Neuronal stem cell (in vitro differentiated cells): Measurements from ENCODE around the gene SLC1A3.

Source experiments
- DNase-seq: peaks from one replicate; pipeline ENCODE4 v3.0.0-alpha.2; 2013; ENCODE audit warnings: low spot score
- H2AFZ ChIP-seq: one replicate; pipeline ENCODE4 v1.6.1; 2013; ENCODE audit warnings: mild to moderate bottlenecking, low read length, inconsistent platforms
- H2AK5ac ChIP-seq: 2 replicates; pipeline ENCODE4 v1.6.1; 2013; ENCODE audit warnings: low read depth, mild to moderate bottlenecking, inconsistent platforms, low read length, moderate library complexity, mixed read lengths
- H2BK120ac ChIP-seq: 2 replicates; pipeline ENCODE4 v1.6.1; 2013; ENCODE audit warnings: low read depth, mild to moderate bottlenecking, inconsistent platforms, low read length, moderate library complexity, mixed read lengths
- H2BK12ac ChIP-seq: one replicate; pipeline ENCODE4 v1.6.1; 2013; ENCODE audit warnings: low read length, inconsistent platforms
- H2BK15ac ChIP-seq: 2 replicates; pipeline ENCODE4 v1.6.1; 2013; ENCODE audit warnings: mild to moderate bottlenecking, low read length, inconsistent platforms, mixed read lengths
- H2BK5ac ChIP-seq: one replicate; pipeline ENCODE4 v1.6.1; 2013; ENCODE audit warnings: inconsistent platforms, mild to moderate bottlenecking, low read length, moderate library complexity
- H3K14ac ChIP-seq: one replicate; pipeline ENCODE4 v1.6.1; 2013; ENCODE audit warnings: low read length, inconsistent platforms
- H3K18ac ChIP-seq: 2 replicates; pipeline ENCODE4 v1.6.1; 2013; ENCODE audit warnings: low read length, inconsistent platforms
- H3K23ac ChIP-seq: 2 replicates; pipeline ENCODE4 v1.6.1; 2013; ENCODE audit warnings: low read depth, mild to moderate bottlenecking, mixed read lengths, low read length, inconsistent platforms; ENCODE audit not compliant: poor library complexity
- H3K27ac ChIP-seq: replicated peaks from 3 replicates; pipeline ENCODE4 v1.5.1; 2013; ENCODE audit warnings: low read length, inconsistent platforms
- H3K27me3 ChIP-seq, 3 experiments: 2 replicates each; pipeline ENCODE4 v1.6.1; 2013; ENCODE audit warnings: low read length in 3 of 3, mild to moderate bottlenecking in 2 of 3, inconsistent platforms in 1 of 3, low read depth in 1 of 3, mixed read lengths in 1 of 3, moderate library complexity in 1 of 3; ENCODE audit not compliant: control insufficient read depth in 3 of 3, insufficient read depth in 3 of 3
- H3K36me3 ChIP-seq, 2 donors: replicated peaks in 1 of 2; 2 replicates each; pipeline ENCODE4 v1.6.1; 2013; ENCODE audit warnings: low read length in 2 of 2; ENCODE audit not compliant: control insufficient read depth in 2 of 2, insufficient read depth in 2 of 2
- H3K4ac ChIP-seq: 2 replicates; pipeline ENCODE4 v1.6.1; 2013; ENCODE audit warnings: inconsistent platforms, mild to moderate bottlenecking, low read length, moderate library complexity
- H3K4me1 ChIP-seq, 2 donors: 1 replicate in 1 of 2; 2 replicates in 1 of 2; pipeline ENCODE4 v1.6.1; 2013; ENCODE audit warnings: low read length in 2 of 2, low read depth in 1 of 2; ENCODE audit not compliant: control insufficient read depth in 2 of 2, insufficient read depth in 1 of 2
- H3K4me2 ChIP-seq: one replicate; pipeline ENCODE4 v1.6.1; 2013; ENCODE audit warnings: mild to moderate bottlenecking, low read length, inconsistent platforms; ENCODE audit not compliant: insufficient read depth, poor library complexity, severe bottlenecking
- H3K4me3 ChIP-seq, 2 donors: 2 replicates each; pipeline ENCODE4 v1.5.1; 2013; ENCODE audit warnings: low read length in 2 of 2, mild to moderate bottlenecking in 2 of 2, inconsistent platforms in 1 of 2, moderate library complexity in 1 of 2
- H3K79me1 ChIP-seq: one replicate; pipeline ENCODE4 v1.6.1; 2013; ENCODE audit warnings: low read depth, mild to moderate bottlenecking, inconsistent platforms, low read length, moderate library complexity
- H3K9ac ChIP-seq: one replicate; pipeline ENCODE4 v1.6.1; 2013; ENCODE audit warnings: mild to moderate bottlenecking, low read depth, low read length, inconsistent platforms; ENCODE audit not compliant: poor library complexity
- H3K9me3 ChIP-seq, 2 donors: replicated peaks in 1 of 2; 2 replicates each; pipeline versions ENCODE3 to v1.6.1; 2013; ENCODE audit warnings: low read length in 2 of 2, mild to moderate bottlenecking in 2 of 2, inconsistent platforms in 1 of 2, low read depth in 1 of 2, mixed read lengths in 1 of 2, moderate library complexity in 1 of 2; ENCODE audit not compliant: control insufficient read depth in 2 of 2, insufficient read depth in 1 of 2
- H4K8ac ChIP-seq: one replicate; pipeline ENCODE4 v1.6.1; 2013; ENCODE audit warnings: low read depth, mild to moderate bottlenecking, inconsistent platforms, low read length, moderate library complexity
- H4K91ac ChIP-seq: one replicate; pipeline ENCODE4 v1.6.1; 2013; ENCODE audit warnings: low read length, low read depth, mild to moderate bottlenecking, inconsistent platforms; ENCODE audit not compliant: poor library complexity
- WGBS, 2 donors: extraction: QIAGEN DNeasy Blood & Tissue Kit; methylation state at CpG; one replicate each; pipeline ENCODE4 v1.1.7; 2013; ENCODE audit warnings: missing lambda C conversion rate in 2 of 2, mixed read lengths in 1 of 2; ENCODE audit not compliant: insufficient read length in 2 of 2, insufficient replicate concordance in 1 of 2; ENCODE audit errors: extremely low coverage in 2 of 2; 5-methylcytosine and 5-hydroxymethylcytosine counted together

Gene SLC1A3

DNA sequence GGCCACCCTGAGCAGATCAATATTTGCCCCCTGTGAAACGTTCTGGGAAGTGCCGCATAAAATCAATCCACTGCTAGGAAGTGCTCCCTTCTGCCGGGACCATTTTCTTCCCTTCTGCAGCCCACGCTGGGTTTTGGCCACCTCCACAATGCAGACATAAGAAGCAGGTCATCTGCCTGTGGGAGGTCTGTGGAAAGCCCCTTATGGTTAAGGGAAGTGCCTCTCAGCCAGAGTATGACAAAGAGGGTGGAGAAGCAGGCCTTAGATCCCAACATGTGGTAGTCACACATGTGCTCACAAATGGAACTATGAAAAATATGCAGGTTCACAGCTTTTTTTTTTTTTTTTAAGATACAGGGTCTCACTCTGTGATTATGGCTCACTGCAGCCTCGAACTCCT, 82.8 kb downstream of the SLC1A3 start:
- H3K18ac ChIP-seq, result no peak overlapping the region
- no peak for DNase-seq
- no peak overlapping the region for H2AK5ac ChIP-seq
- H3K14ac ChIP-seq, result no peak overlapping the region
- H3K79me1 ChIP-seq, result no peaks in the 10 kb centered on the region
- peak overlapping the region; percentile 96 for H2AFZ ChIP-seq
- no peak overlapping the region for H4K8ac ChIP-seq
- peak overlapping the region in 1 of 2 donors; percentile 14 for H3K4me3 ChIP-seq
- no peak overlapping the region for H3K4ac ChIP-seq
- WGBS, 2 donors, result no CpG with 5 or more reads among the region's 5 CpGs
- no peak overlapping the region for H3K27ac ChIP-seq
- H2BK120ac ChIP-seq, result no peak overlapping the region
- H3K9me3 ChIP-seq, result no peaks in the 10 kb centered on the region
- no peak overlapping the region for H4K91ac ChIP-seq
- H2BK12ac ChIP-seq, result no peak overlapping the region
- H3K27me3 ChIP-seq, result peaks cover 0 to 16% (median 5%) of the 10 kb centered on the region in 3 experiments
- no peak overlapping the region for H2BK15ac ChIP-seq
- peaks cover 3 to 12% of the 10 kb centered on the region in 2 donors for H3K4me1 ChIP-seq
- peaks cover 0 to under 1% of the 10 kb centered on the region in 2 donors for H3K36me3 ChIP-seq
- H3K4me2 ChIP-seq, result no peak overlapping the region
- H2BK5ac ChIP-seq, result no peak overlapping the region
- no peak overlapping the region for H3K23ac ChIP-seq
- H3K9ac ChIP-seq, result no peak overlapping the region

DNA sequence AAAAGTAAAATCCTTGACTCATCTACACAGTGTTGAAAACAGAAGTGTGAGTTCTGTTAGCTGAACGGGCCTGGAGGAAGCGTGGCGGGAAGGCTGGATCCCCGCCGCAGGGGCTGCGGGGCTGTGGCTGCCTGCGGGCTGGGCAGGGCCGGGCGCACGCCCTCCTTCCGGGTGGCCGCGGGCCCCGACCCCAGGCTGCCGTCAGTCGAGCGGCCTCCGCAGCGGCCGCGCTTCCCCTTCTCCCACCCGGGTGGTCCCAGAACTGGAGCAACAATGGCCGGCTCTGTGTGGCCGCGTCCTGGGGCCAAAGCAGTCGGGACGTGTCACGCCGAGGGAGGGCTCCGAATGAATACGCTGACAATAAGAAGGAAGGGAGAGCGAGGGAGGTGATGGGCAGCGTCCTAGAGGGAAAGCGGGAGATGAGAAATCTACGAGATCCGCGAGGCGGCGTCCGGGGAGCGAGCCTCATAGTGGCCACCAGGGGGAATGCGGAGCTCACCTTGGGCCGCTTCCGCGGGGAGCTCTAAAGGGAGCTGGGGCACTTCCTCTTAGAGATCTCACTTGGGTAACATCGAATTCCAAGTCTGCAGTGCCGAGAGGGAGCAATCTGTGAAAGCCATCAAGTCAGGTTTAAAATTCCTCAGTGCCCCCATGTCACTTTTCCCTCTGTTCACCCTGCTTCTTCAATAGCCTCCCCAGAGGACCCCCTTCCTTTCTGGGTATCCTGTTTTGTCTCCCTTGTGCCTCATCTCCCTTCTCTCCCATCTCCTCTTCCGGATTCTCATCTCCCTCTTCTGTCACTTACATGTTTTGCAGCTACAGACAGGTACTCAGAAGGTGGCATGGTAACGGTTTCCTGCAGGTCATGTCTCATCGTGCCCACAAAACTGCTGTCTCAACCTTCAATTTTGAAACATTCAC, 83.9 kb downstream of the SLC1A3 start:
- H3K27ac ChIP-seq, result no peak overlapping the region
- DNase-seq, result peak; percentile 77

DNA sequence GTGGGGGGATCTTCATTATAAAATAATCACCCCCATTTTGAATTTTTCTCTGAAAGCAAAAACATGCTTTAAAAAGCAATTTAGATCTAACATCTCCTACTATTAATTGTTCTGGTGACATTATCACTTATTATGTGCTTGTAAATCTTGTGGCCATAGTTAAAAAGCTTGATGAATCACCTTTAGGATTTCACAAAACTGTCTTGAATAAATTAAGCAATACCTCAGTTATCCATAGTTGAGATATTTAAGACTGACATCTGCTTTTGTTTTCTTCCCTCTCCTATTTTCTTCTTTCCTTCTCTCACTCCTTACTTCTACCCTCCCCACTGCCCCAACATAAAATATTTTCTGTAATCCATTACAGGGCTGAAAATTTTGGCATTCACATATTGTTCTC, 84.8 kb downstream of the SLC1A3 start:
- H3K27ac ChIP-seq, result no peak overlapping the region
- no peak overlapping the region for H2BK15ac ChIP-seq
- H3K79me1 ChIP-seq, result no peaks in the 10 kb centered on the region
- H2BK12ac ChIP-seq, result no peak overlapping the region
- H2BK120ac ChIP-seq, result no peak overlapping the region
- no peak overlapping the region for H4K91ac ChIP-seq
- no peak overlapping the region for H2AK5ac ChIP-seq
- no peak overlapping the region for H3K14ac ChIP-seq
- no peak overlapping the region for H3K9ac ChIP-seq
- no peak overlapping the region for H3K23ac ChIP-seq
- peaks cover 2 to 12% of the 10 kb centered on the region in 2 donors for H3K4me1 ChIP-seq
- no peak overlapping the region for H3K4me3 ChIP-seq
- no peak overlapping the region for H2AFZ ChIP-seq
- no peak overlapping the region for H3K4ac ChIP-seq
- H3K4me2 ChIP-seq, result no peak overlapping the region
- no peak overlapping the region for H3K18ac ChIP-seq
- no peaks in the 10 kb centered on the region for H3K36me3 ChIP-seq
- H2BK5ac ChIP-seq, result no peak overlapping the region
- H3K9me3 ChIP-seq, result no peaks in the 10 kb centered on the region
- DNase-seq, result no peak
- H3K27me3 ChIP-seq, result peaks cover 0 to 22% (median 9%) of the 10 kb centered on the region in 3 experiments
- no peak overlapping the region for H4K8ac ChIP-seq

More for the DNA sequence above, 83.9 kb downstream of the SLC1A3 start:
- Histone ChIP-seq H2BK5ac (no peak overlapping the region), H3K18ac (peak overlapping the region; percentile 79), H4K8ac (no peak overlapping the region), H2BK15ac (no peak overlapping the region), H2BK120ac (no peak overlapping the region), H3K23ac (no peak overlapping the region), H3K4me1 (peaks cover 2 to 12% of the 10 kb centered on the region in 2 donors), H3K9ac (no peak overlapping the region), H3K27me3 (peaks cover 0 to 22% (median 9%) of the 10 kb centered on the region in 3 experiments), H3K36me3 (no peaks in the 10 kb centered on the region), H3K4ac (no peak overlapping the region), H3K4me3 (peak overlapping the region; percentile 52 to 79), H3K14ac (no peak overlapping the region), H2AK5ac (no peak overlapping the region), H2BK12ac (no peak overlapping the region), H2AFZ (peak overlapping the region; percentile 96), H3K9me3 (no peaks in the 10 kb centered on the region), H3K79me1 (no peaks in the 10 kb centered on the region), H3K4me2 (peak overlapping the region; percentile 56), H4K91ac (no peak overlapping the region)
- no CpG with 5 or more reads among the region's 50 CpGs for WGBS, 2 donors

DNA sequence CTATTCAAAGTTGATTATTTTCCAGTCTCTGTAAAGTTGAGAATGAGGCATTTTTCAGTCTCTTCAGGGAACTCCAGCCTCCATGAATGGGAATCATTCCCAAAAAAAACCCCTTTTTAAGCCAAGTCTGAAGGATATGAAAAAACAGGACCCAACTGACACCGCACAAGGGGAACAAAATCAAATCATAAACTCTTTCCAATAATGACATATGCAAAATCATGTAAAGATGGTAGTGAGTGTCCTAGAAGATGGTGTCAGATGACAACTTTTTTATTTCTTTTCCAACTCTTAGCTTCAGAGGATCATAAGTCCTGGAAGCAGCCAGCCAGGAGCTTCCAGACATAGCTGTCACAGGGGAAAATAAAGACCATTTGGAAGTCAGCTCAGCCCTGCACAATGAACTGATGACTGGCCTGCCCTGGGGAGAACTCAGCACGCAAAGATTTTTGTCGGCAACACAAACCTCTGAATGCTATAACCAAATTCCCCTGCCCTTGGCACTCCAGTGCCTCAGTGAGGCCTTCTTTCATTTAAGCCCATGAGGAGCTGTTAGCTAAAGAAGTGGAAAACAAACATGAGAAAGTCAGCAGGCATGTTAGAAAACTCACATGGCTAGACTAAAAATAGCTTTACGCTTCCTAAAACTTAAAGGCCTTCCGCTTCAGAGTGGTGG, 85.4 kb downstream of the SLC1A3 start:
- peaks cover 2 to 12% of the 10 kb centered on the region in 2 donors for H3K4me1 ChIP-seq
- no peaks in the 10 kb centered on the region for H3K36me3 ChIP-seq
- H3K27me3 ChIP-seq, result peaks cover 0 to 22% (median 9%) of the 10 kb centered on the region in 3 experiments
- H2AK5ac ChIP-seq, result no peak overlapping the region
- H2AFZ ChIP-seq, result peak overlapping the region; percentile 65
- H3K4ac ChIP-seq, result no peak overlapping the region
- H2BK5ac ChIP-seq, result no peak overlapping the region
- H3K9me3 ChIP-seq, result no peaks in the 10 kb centered on the region
- H3K79me1 ChIP-seq, result no peaks in the 10 kb centered on the region
- no peak overlapping the region for H3K18ac ChIP-seq
- H2BK12ac ChIP-seq, result no peak overlapping the region
- no peak overlapping the region for H4K91ac ChIP-seq
- H2BK120ac ChIP-seq, result no peak overlapping the region
- H2BK15ac ChIP-seq, result no peak overlapping the region
- no peak overlapping the region for H3K4me2 ChIP-seq
- no peak overlapping the region for H3K4me3 ChIP-seq
- no peak overlapping the region for H3K14ac ChIP-seq
- no peak overlapping the region for H3K23ac ChIP-seq
- no CpG with 5 or more reads among the region's 5 CpGs for WGBS, 2 donors
- no peak overlapping the region for H3K9ac ChIP-seq
- H4K8ac ChIP-seq, result no peak overlapping the region
- no peak overlapping the region for H3K27ac ChIP-seq
- DNase-seq, result no peak
